HG03175 (cell line): ENCODE results near the gene OLAH.

Experiments
- ATAC-seq: cut with Tn5 transposase; IDR thresholded peaks from one replicate; pipeline ENCODE4 v1.9.1; 2021; ENCODE audit warnings: mild to moderate bottlenecking, moderate library complexity; ENCODE audit not compliant: unreplicated experiment

The OLAH gene

GRCh38 chr10:15122477-15123030 lies 78.8 kb downstream of the OLAH start:
- peak; percentile 78 for ATAC-seq
